ENCODE data around the gene PGM3. TPM values are rescaled to one million over a fixed set of nuclear protein-coding genes. Genes with fewer than 3 reads are reported as not detected.

PGM3 gene
- total RNA-seq, 1 donor from 2014 or later, result 59.6 TPM

- DNase-seq (ENCODE audit: low spot score), result no peak
- Mint-ChIP-seq H3K9me3 (ENCODE audit: unreplicated experiment) (no peaks in the 10 kb centered on the region), H3K36me3 (ENCODE audit: low read depth, unreplicated experiment) (peaks cover 4% of the 10 kb centered on the region), H3K4me1 (ENCODE audit: unreplicated experiment) (no peaks in the 10 kb centered on the region), H3K27ac (ENCODE audit: unreplicated experiment) (no peak overlapping the region), H3K27me3 (ENCODE audit: unreplicated experiment) (no peaks in the 10 kb centered on the region), H3K4me3 (ENCODE audit: unreplicated experiment) (no peak overlapping the region)
- no peak for TF ChIP-seq CTCF (IDR thresholded peaks at IDR 0.05; ENCODE audit: unreplicated experiment)
Measured at GRCh38 chr6:83160167-83160566, 32.9 kb downstream of the PGM3 start.

- no peak overlapping the region for H3K27ac Mint-ChIP-seq (ENCODE audit: unreplicated experiment)
- no peaks in the 10 kb centered on the region for H3K4me1 Mint-ChIP-seq (ENCODE audit: unreplicated experiment)
- no peaks in the 10 kb centered on the region for H3K9me3 Mint-ChIP-seq (ENCODE audit: unreplicated experiment)
- H3K27me3 Mint-ChIP-seq (ENCODE audit: unreplicated experiment), result no peaks in the 10 kb centered on the region
- H3K36me3 Mint-ChIP-seq (ENCODE audit: low read depth, unreplicated experiment), result peaks cover 4% of the 10 kb centered on the region
- no peak for DNase-seq (ENCODE audit: low spot score)
- H3K4me3 Mint-ChIP-seq (ENCODE audit: unreplicated experiment), result no peak overlapping the region
- no peak for TF ChIP-seq CTCF (IDR thresholded peaks at IDR 0.05; ENCODE audit: unreplicated experiment)
Measured at GRCh38 chr6:83155794-83156193, 37.3 kb downstream of the PGM3 start.

GRCh38 chr6:83153883-83154521, 39.1 kb downstream of the PGM3 start:
- Mint-ChIP-seq H3K4me3 (ENCODE audit: unreplicated experiment) (no peak overlapping the region), H3K9me3 (ENCODE audit: unreplicated experiment) (no peaks in the 10 kb centered on the region), H3K36me3 (ENCODE audit: low read depth, unreplicated experiment) (peaks cover 4% of the 10 kb centered on the region), H3K4me1 (ENCODE audit: unreplicated experiment) (no peaks in the 10 kb centered on the region), H3K27ac (ENCODE audit: unreplicated experiment) (no peak overlapping the region), H3K27me3 (ENCODE audit: unreplicated experiment) (no peaks in the 10 kb centered on the region)
- no peak for TF ChIP-seq CTCF (IDR thresholded peaks at IDR 0.05; ENCODE audit: unreplicated experiment)
- no peak for DNase-seq (ENCODE audit: low spot score)

GRCh38 chr6:83152913-83153312, 40.2 kb downstream of the PGM3 start:
- Mint-ChIP-seq H3K4me3 (ENCODE audit: unreplicated experiment) (no peak overlapping the region), H3K27ac (ENCODE audit: unreplicated experiment) (no peak overlapping the region), H3K27me3 (ENCODE audit: unreplicated experiment) (peaks cover 1% of the 10 kb centered on the region), H3K9me3 (ENCODE audit: unreplicated experiment) (no peaks in the 10 kb centered on the region), H3K4me1 (ENCODE audit: unreplicated experiment) (no peaks in the 10 kb centered on the region), H3K36me3 (ENCODE audit: low read depth, unreplicated experiment) (peaks cover 4% of the 10 kb centered on the region)
- DNase-seq (ENCODE audit: low spot score), result no peak
- no peak for TF ChIP-seq CTCF (IDR thresholded peaks at IDR 0.05; ENCODE audit: unreplicated experiment)

- Mint-ChIP-seq H3K4me1 (ENCODE audit: unreplicated experiment) (no peaks in the 10 kb centered on the region), H3K27me3 (ENCODE audit: unreplicated experiment) (peaks cover 1% of the 10 kb centered on the region), H3K36me3 (ENCODE audit: low read depth, unreplicated experiment) (no peaks in the 10 kb centered on the region), H3K27ac (ENCODE audit: unreplicated experiment) (no peak overlapping the region), H3K4me3 (ENCODE audit: unreplicated experiment) (no peak overlapping the region), H3K9me3 (ENCODE audit: unreplicated experiment) (no peaks in the 10 kb centered on the region)
- no peak for DNase-seq (ENCODE audit: low spot score)
- no peak for TF ChIP-seq CTCF (IDR thresholded peaks at IDR 0.05; ENCODE audit: unreplicated experiment)
Measured at GRCh38 chr6:83151114-83151513, 42.0 kb downstream of the PGM3 start.
